ENCODE results near the gene SMIM35. TPM values are rescaled to one million over a fixed set of nuclear protein-coding genes. Genes with fewer than 3 reads are reported as not detected.
A peak's percentile ranks its signal among the peaks of the same experiment; 100 is the strongest.

Gene SMIM35
- total RNA-seq, 4 donors from 2014 or later, result 0.47 TPM; not detected in 3

GRCh38 chr11:118090545-118091162 is 3.9 kb upstream of the SMIM35 start:
- no peak for ATAC-seq (ENCODE audit: low FRiP score)
- DNase-seq (ENCODE audit: low spot score), result no peak
- TF ChIP-seq CTCF (IDR thresholded peaks at IDR 0.05), result no peak

GRCh38 chr11:118088531-118088930 is 1.8 kb upstream of the SMIM35 start:
- ATAC-seq (ENCODE audit: low FRiP score), result peak; percentile 24
- no peak for TF ChIP-seq CTCF (IDR thresholded peaks at IDR 0.05)
- DNase-seq (ENCODE audit: low spot score), result no peak

GRCh38 chr11:118087931-118088330 is 1.2 kb upstream of the SMIM35 start:
- ATAC-seq (ENCODE audit: low FRiP score), result peak; percentile 24
- TF ChIP-seq CTCF (IDR thresholded peaks at IDR 0.05), result no peak
- no peak for DNase-seq (ENCODE audit: low spot score)

- no peak for ATAC-seq (ENCODE audit: low FRiP score)
- no peak for DNase-seq (ENCODE audit: low spot score)
- TF ChIP-seq CTCF (IDR thresholded peaks at IDR 0.05), result no peak
Measured at GRCh38 chr11:118084656-118085055, 2.1 kb downstream of the SMIM35 start.

GRCh38 chr11:118084247-118084646 is 2.5 kb downstream of the SMIM35 start:
- no peak for DNase-seq (ENCODE audit: low spot score)
- no peak for ATAC-seq (ENCODE audit: low FRiP score)
- no peak for TF ChIP-seq CTCF (IDR thresholded peaks at IDR 0.05)

GRCh38 chr11:118082880-118083552 is 3.7 kb downstream of the SMIM35 start:
- no peak for TF ChIP-seq CTCF (IDR thresholded peaks at IDR 0.05)
- no peak for ATAC-seq (ENCODE audit: low FRiP score)
- DNase-seq (ENCODE audit: low spot score), result no peak

All from omental fat pad (tissue), 4 donors.